CD4-positive, CD25-positive, alpha-beta regulatory T cell (primary cell): ENCODE measurements around the gene CCS. TPM values are rescaled to one million over a fixed set of nuclear protein-coding genes. Genes with fewer than 3 reads are reported as not detected.
"Not testable (repeated sequence)": the region's sequence is repeated elsewhere in the genome, so short reads cannot be mapped to it uniquely, and the experiment has no call there.

Source experiments
- ATAC-seq, 2 donors: fragments of 150-1000 bp; cut with Tn5 transposase; one replicate each; pipeline ENCODE4 v1.10.0; 2021; ENCODE audit warnings: low read depth in 2 of 2, moderate number of reproducible peaks in 2 of 2, moderate library complexity in 1 of 2
- DNase-seq, 3 donors: peaks; one replicate each; pipeline versions ENCODE4 v3.0.0 to v3.0.0-alpha.2; 2012 to 2022; ENCODE audit warnings: mixed read lengths in 1 of 3
- H3K27ac ChIP-seq: one replicate; pipeline ENCODE4 v1.7.0; 2013; ENCODE audit warnings: mild to moderate bottlenecking, low read length; ENCODE audit not compliant: insufficient read depth, poor library complexity, severe bottlenecking
- H3K27me3 ChIP-seq: one replicate; pipeline ENCODE4 v1.7.0; 2013; ENCODE audit warnings: low read length; ENCODE audit not compliant: control insufficient read depth, insufficient read depth
- H3K36me3 ChIP-seq: one replicate; pipeline ENCODE4 v1.7.0; 2013; ENCODE audit warnings: mild to moderate bottlenecking, low read length, moderate library complexity; ENCODE audit not compliant: control insufficient read depth, insufficient read depth
- H3K4me1 ChIP-seq: 2 replicates; pipeline ENCODE4 v1.7.0; 2013; ENCODE audit warnings: mild to moderate bottlenecking, low read length; ENCODE audit not compliant: insufficient read depth, control insufficient read depth, poor library complexity, severe bottlenecking
- H3K4me3 ChIP-seq: one replicate; pipeline ENCODE4 v1.7.0; 2013; ENCODE audit warnings: low read depth, mild to moderate bottlenecking, low read length, moderate library complexity
- H3K9me3 ChIP-seq, 2 experiments: 1 replicate in 1 of 2; 2 replicates in 1 of 2; pipeline ENCODE4 v1.7.0; 2013; ENCODE audit warnings: low read length in 2 of 2, mild to moderate bottlenecking in 1 of 2, moderate library complexity in 1 of 2; ENCODE audit not compliant: control insufficient read depth in 2 of 2
- H3K27ac Mint-ChIP-seq, 3 donors: one replicate each; pipeline ENCODE4 v1.8.0; 2020 to 2022; ENCODE audit warnings: mild to moderate bottlenecking in 3 of 3, mixed read lengths in 3 of 3, moderate library complexity in 2 of 3
- H3K27me3 Mint-ChIP-seq: one replicate; pipeline ENCODE4 v1.8.0; 2022; ENCODE audit warnings: mild to moderate bottlenecking, mixed read lengths
- H3K36me3 Mint-ChIP-seq: one replicate; pipeline ENCODE4 v1.8.0; 2020; ENCODE audit warnings: mixed read lengths
- H3K4me1 Mint-ChIP-seq, 4 donors: one replicate each; pipeline ENCODE4 v1.8.0; 2020 to 2022; ENCODE audit warnings: mixed read lengths in 4 of 4, mild to moderate bottlenecking in 1 of 4
- H3K4me3 Mint-ChIP-seq, 4 donors: one replicate each; pipeline ENCODE4 v1.8.0; 2020 to 2022; ENCODE audit warnings: mild to moderate bottlenecking in 4 of 4, mixed read lengths in 4 of 4, moderate library complexity in 3 of 4
- H3K9me3 Mint-ChIP-seq, 7 donors: one replicate each; pipeline ENCODE4 v1.8.0; 2020 to 2022; ENCODE audit warnings: mixed read lengths in 7 of 7, mild to moderate bottlenecking in 3 of 7, moderate library complexity in 2 of 7
- polyA plus RNA-seq, 4 donors: library from polyadenylated mRNA; unstranded; fragments of 300-500 nt; fragmentation: Illumina TruSeq; gene quantifications; one replicate each; pipeline ENCODE4 v1.2.3, GENCODE V29; 2021
- total RNA-seq: library from RNA; stranded (reverse); gene quantifications from one replicate; pipeline ENCODE4 v1.2.3, GENCODE V29; 2022

Gene CCS
- total and polyA plus RNA-seq, 5 donors from 2014 or later: 31.0 to 37.8 (median 34.2) TPM

- Histone ChIP-seq H3K27me3 (no peaks in the 10 kb centered on the region), H3K4me3 (no peak overlapping the region), H3K27ac (no peak overlapping the region), H3K36me3 (peaks cover 43% of the 10 kb centered on the region), H3K9me3 (no peaks in the 10 kb centered on the region), H3K4me1 (peaks cover 8% of the 10 kb centered on the region)
- Mint-ChIP-seq H3K9me3 (no peaks in the 10 kb centered on the region), H3K27me3 (no peaks in the 10 kb centered on the region), H3K36me3 (peaks cover 30% of the 10 kb centered on the region), H3K4me1 (peaks cover 19 to 63% (median 49%) of the 10 kb centered on the region in 4 donors), H3K27ac (no peak overlapping the region), H3K4me3 (peak overlapping the region in 1 of 4 donors; percentile 48)
- ATAC-seq (no peak), DNase-seq (no peak)
These were observed 40.0 kb downstream of the CCS start for GRCh38 chr11:66632952-66633351.

GRCh38 chr11:66636411-66636810 lies 43.4 kb downstream of the CCS start:
- Mint-ChIP-seq H3K36me3 (peaks cover 25% of the 10 kb centered on the region), H3K9me3 (no peaks in the 10 kb centered on the region), H3K4me1 (peaks cover 12 to 62% (median 52%) of the 10 kb centered on the region in 4 donors), H3K4me3 (peak overlapping the region in 2 of 4 donors; percentile 17 to 57), H3K27me3 (no peaks in the 10 kb centered on the region), H3K27ac (peak overlapping the region in 2 of 3 donors; percentile 68 to 99)
- no peak for ATAC-seq
- Histone ChIP-seq H3K4me3 (no peak overlapping the region), H3K27ac (no peak overlapping the region), H3K9me3 (no peaks in the 10 kb centered on the region), H3K36me3 (peaks cover 30% of the 10 kb centered on the region), H3K4me1 (peaks cover 26% of the 10 kb centered on the region), H3K27me3 (no peaks in the 10 kb centered on the region)
- no peak for DNase-seq

GRCh38 chr11:66637557-66638176 lies 44.7 kb downstream of the CCS start:
- H3K36me3 Mint-ChIP-seq: peaks cover 34% of the 10 kb centered on the region
- peaks cover 18 to 67% (median 56%) of the 10 kb centered on the region in 4 donors for H3K4me1 Mint-ChIP-seq
- no peaks in the 10 kb centered on the region for H3K27me3 Mint-ChIP-seq
- no peaks in the 10 kb centered on the region for H3K9me3 Mint-ChIP-seq
- DNase-seq (no peak), ATAC-seq (no peak)
- peak overlapping the region; percentile 94 to 100 (median 98) for H3K4me3 Mint-ChIP-seq
- Histone ChIP-seq H3K36me3 (peaks cover 34% of the 10 kb centered on the region), H3K4me1 (peaks cover 39% of the 10 kb centered on the region), H3K4me3 (peak overlapping the region; percentile 92), H3K9me3 (no peaks in the 10 kb centered on the region), H3K27me3 (no peaks in the 10 kb centered on the region), H3K27ac (peak overlapping the region; percentile 94)
- H3K27ac Mint-ChIP-seq: peak overlapping the region; percentile 95 to 99 (median 97)

- ATAC-seq: peak; percentile 91 to 93
- no peaks in the 10 kb centered on the region for H3K27me3 ChIP-seq
- H3K27ac ChIP-seq: peak within 1 kb of the TSS; percentile 94
- peak; percentile 95 to 100 (median 98) for DNase-seq
- H3K9me3 ChIP-seq: no peaks in the 10 kb centered on the region
- H3K36me3 Mint-ChIP-seq: peaks cover 42% of the 10 kb centered on the region
- H3K27ac Mint-ChIP-seq: peak within 1 kb of the TSS; percentile 95 to 99 (median 97)
- peaks cover 46% of the 10 kb centered on the region for H3K4me1 ChIP-seq
- H3K4me3 ChIP-seq: peak within 1 kb of the TSS; percentile 92
- peaks cover 26 to 70% (median 62%) of the 10 kb centered on the region in 4 donors for H3K4me1 Mint-ChIP-seq
- peaks cover 40% of the 10 kb centered on the region for H3K36me3 ChIP-seq
- no peaks in the 10 kb centered on the region for H3K9me3 Mint-ChIP-seq
- H3K4me3 Mint-ChIP-seq: peak within 1 kb of the TSS; percentile 94 to 100 (median 98)
- H3K27me3 Mint-ChIP-seq: no peaks in the 10 kb centered on the region
These were observed 45.4 kb downstream of the CCS start, which contains the start of gene RBM4 for GRCh38 chr11:66638177-66639065. Gene RBM4, plus strand, starts transcription at chr11:66638703. Its CDS starts 1,009 bp downstream, at chr11:66639712.

- H3K4me3 ChIP-seq: peak overlapping the region; percentile 92
- H3K9me3 ChIP-seq: no peaks in the 10 kb centered on the region
- Mint-ChIP-seq H3K4me1 (peaks cover 23 to 76% (median 66%) of the 10 kb centered on the region in 4 donors), H3K36me3 (peaks cover 45% of the 10 kb centered on the region), H3K27me3 (no peaks in the 10 kb centered on the region), H3K4me3 (peak overlapping the region; percentile 94 to 100 (median 98)), H3K9me3 (no peaks in the 10 kb centered on the region), H3K27ac (peak overlapping the region; percentile 95 to 99 (median 97))
- no peak for ATAC-seq
- peaks cover 54% of the 10 kb centered on the region for H3K4me1 ChIP-seq
- peak; percentile 23 to 62 (median 56) for DNase-seq
- H3K27ac ChIP-seq: peak overlapping the region; percentile 94
- peaks cover 45% of the 10 kb centered on the region for H3K36me3 ChIP-seq
- no peaks in the 10 kb centered on the region for H3K27me3 ChIP-seq
These were observed 46.3 kb downstream of the CCS start for GRCh38 chr11:66639066-66639813.

- Mint-ChIP-seq H3K36me3 (peaks cover 46% of the 10 kb centered on the region), H3K4me3 (peak overlapping the region; percentile 94 to 100 (median 98))
- peak overlapping the region; percentile 94 for H3K27ac ChIP-seq
These were observed 46.9 kb downstream of the CCS start for GRCh38 chr11:66639814-66640340.

GRCh38 chr11:66641834-66642233 lies 48.8 kb downstream of the CCS start:
- peak overlapping the region; percentile 78 to 100 (median 96) for H3K4me3 Mint-ChIP-seq
- H3K36me3 ChIP-seq: peaks cover 69% of the 10 kb centered on the region
- H3K27me3 ChIP-seq: no peaks in the 10 kb centered on the region
- H3K4me3 ChIP-seq: peak overlapping the region; percentile 92
- no peak for ATAC-seq
- H3K9me3 ChIP-seq: no peaks in the 10 kb centered on the region
- H3K27me3 Mint-ChIP-seq: no peaks in the 10 kb centered on the region
- H3K4me1 ChIP-seq: peaks cover 80% of the 10 kb centered on the region
- peak overlapping the region in 1 of 3 donors; percentile 71 for H3K27ac Mint-ChIP-seq
- H3K36me3 Mint-ChIP-seq: peaks cover 64% of the 10 kb centered on the region
- DNase-seq: no peak
- H3K27ac ChIP-seq: peak overlapping the region; percentile 50
- H3K4me1 Mint-ChIP-seq: peaks cover 40 to 90% (median 81%) of the 10 kb centered on the region in 4 donors
- peaks cover 0 to 2% (median 0%) of the 10 kb centered on the region in 7 donors for H3K9me3 Mint-ChIP-seq

More at GRCh38 chr11:66639814-66640340, 46.9 kb downstream of the CCS start:
- Histone ChIP-seq H3K4me1 (peaks cover 61% of the 10 kb centered on the region), H3K36me3 (peaks cover 52% of the 10 kb centered on the region), H3K4me3 (peak overlapping the region; percentile 92)
- ATAC-seq, H3K27me3 Mint-ChIP-seq, H3K9me3 ChIP-seq, H3K27me3 ChIP-seq, DNase-seq, H3K9me3 Mint-ChIP-seq: not testable (repeated sequence)
- Mint-ChIP-seq H3K27ac (peak overlapping the region; percentile 95 to 99 (median 97)), H3K4me1 (peaks cover 23 to 77% (median 66%) of the 10 kb centered on the region in 4 donors)
